GM18499 (cell line): ENCODE results near the gene SLC25A38.

Experiments
- ATAC-seq: cut with Tn5 transposase; IDR thresholded peaks from one replicate; pipeline ENCODE4 v1.9.1; 2021; ENCODE audit warnings: moderate number of reproducible peaks; ENCODE audit not compliant: insufficient read depth, unreplicated experiment

SLC25A38 gene

DNA sequence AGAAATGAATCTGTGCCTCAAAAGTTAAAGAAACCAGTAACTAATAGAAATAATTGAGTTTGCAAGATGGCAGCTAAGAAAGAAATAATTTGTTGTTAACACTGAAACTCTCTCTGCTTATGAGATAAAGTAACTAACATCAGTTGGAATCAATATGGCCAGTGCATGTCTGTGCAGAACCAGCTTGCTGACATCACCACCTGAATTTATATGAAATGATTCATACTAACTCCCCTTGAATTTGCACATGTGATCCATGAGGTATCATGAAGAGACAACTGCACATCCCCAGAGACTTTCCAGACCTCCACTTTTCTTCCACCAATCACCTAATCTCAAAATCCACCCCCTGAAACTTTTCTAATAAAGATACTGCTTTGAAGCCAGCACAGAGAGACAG is 10.3 kb upstream of the SLC25A38 start:
- ATAC-seq, result no peak

- ATAC-seq, result no peak
These were observed 6.1 kb upstream of the SLC25A38 start for GRCh38 chr3:39376959-39377634.

DNA sequence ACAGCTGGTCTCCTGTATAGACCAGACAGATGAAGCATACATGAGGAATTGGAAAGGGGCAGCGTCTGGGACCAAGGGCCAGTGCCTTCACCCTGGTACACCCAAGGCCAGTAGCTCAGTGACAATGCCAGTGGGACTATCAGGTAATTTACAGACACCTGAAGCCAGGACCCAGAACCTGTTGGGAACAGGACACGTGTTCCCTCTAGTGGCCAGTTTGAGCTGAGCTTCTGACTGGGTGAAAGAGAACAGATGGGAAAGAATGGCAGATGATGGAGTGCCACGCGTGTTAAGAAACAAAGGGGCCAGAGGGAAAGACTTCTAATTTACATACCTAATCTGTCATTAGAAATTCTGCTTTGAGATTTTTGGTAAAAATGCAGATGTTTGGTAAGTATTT is 5.1 kb upstream of the SLC25A38 start:
- ATAC-seq, result peak; percentile 57

- no peak for ATAC-seq
These were observed 4.0 kb upstream of the SLC25A38 start for GRCh38 chr3:39378957-39379777.

GRCh38 chr3:39379778-39380155 is 3.4 kb upstream of the SLC25A38 start:
- ATAC-seq, result no peak

DNA sequence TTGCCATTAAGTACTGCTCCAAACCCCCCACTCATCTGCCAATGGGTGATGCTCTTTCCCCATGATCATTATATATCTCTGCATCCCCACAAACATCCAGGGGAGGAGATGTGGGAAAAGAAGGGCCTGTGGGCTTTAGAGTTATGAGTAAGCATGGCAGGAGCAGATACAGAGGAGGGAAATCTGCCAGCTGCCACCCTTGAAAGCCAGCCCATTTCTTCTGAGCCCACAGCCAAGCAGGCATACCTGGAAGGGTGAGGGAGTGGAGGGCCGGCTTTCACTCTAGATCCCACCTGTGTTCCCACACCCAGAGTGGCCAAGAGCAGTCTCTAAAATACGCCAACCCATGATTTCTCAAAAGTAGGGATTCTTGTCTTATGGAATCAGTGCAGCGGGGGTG is 1.7 kb upstream of the SLC25A38 start:
- ATAC-seq, result no peak

DNA sequence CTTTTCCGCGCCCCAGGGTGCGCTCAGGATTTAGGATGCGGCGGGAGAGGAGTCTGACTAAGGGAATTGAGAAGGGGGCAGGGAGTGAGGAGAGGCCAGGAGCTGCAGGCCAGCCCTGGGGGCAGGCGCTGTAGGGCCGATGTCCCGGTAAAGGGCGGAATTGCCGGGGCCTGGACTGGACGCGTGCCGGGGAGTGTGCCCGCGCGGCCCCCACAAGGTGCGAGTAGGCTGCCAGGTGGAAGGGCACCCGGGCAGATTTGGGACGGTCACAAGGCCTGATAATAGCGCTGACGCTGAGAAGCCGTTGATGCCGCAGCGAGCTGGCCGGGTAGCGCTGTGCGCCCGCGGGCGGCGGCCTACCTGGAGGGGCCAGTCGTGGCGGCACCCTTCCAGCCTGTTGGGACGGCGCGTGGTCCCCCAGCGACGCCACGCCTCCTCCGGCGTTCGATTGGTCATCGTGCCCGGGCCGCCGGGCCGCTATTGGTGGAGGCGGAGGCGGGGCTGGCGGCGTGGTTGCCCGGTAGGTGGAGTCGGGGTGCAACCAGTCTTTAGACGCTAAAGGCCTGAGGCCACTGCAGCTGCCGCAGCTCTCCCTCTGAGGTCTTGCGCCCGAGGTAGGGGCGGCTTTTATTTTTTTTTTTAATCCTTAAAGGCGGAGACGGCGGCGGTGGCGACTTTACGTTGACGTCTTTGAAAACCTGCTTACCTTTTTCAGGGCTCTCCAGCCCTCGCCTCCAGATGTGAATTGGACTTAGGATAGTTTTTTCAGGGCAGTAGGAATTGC is 903 bp downstream of the SLC25A38 start:
- ATAC-seq, result peak; percentile 33

- no peak for ATAC-seq
These were observed 1.5 kb downstream of the SLC25A38 start for GRCh38 chr3:39384665-39385000.

DNA sequence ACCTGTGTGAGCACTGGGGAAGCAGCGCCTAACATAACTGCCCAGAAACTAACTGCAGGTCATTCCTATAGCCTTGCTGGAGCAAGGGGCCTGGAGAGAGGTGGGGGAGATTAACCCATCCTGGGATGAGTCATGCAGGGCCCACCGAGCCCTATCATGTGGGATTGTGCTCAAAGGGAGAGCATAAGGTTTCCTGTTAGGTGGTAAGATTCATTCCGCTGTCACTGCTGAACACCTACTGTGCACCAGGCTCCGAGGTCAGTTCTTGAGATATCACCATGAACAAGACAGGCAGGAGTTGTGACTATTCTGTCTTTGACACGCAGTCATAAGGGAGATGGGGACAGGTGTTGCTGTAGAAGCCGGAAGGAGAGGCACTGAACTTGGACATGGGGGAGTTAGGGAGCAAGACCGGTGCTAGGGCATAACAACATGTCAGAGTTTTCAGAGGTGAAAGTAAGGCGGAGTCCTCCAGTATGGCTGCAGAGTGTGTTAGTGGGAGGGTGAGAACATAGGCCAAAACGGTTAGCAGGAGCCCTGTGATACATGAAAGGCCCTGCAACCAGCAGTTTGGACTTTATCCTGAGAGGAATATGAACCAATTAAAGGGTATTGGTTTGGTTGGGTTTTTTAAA is 2.4 kb downstream of the SLC25A38 start:
- ATAC-seq, result no peak

GRCh38 chr3:39386318-39386717 is 3.1 kb downstream of the SLC25A38 start:
- no peak for ATAC-seq

- no peak for ATAC-seq
These were observed 4.3 kb downstream of the SLC25A38 start for GRCh38 chr3:39387411-39387975.

- ATAC-seq, result no peak
These were observed 5.0 kb downstream of the SLC25A38 start for GRCh38 chr3:39388153-39388552.

GRCh38 chr3:39388741-39389248 is 5.6 kb downstream of the SLC25A38 start:
- ATAC-seq, result peak; percentile 75

DNA sequence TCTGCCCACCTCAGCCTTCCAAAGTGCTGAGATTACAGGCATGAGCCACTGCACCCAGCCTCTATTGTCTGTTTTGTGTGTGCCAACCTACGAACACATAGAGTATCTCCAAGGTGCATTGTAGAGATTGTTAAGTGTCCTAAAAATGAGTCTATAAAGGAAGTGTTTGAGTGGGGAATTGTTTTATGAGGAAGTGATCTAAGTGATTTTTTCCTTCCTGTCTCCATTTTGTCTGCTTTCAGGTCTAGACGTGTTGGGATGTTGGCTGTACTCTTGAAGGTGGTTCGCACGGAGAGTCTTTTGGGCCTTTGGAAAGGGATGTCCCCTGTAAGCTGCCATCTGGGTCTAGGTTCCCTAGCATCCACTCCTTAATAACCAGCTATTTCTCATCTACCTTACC is 7.0 kb downstream of the SLC25A38 start:
- no peak for ATAC-seq

DNA sequence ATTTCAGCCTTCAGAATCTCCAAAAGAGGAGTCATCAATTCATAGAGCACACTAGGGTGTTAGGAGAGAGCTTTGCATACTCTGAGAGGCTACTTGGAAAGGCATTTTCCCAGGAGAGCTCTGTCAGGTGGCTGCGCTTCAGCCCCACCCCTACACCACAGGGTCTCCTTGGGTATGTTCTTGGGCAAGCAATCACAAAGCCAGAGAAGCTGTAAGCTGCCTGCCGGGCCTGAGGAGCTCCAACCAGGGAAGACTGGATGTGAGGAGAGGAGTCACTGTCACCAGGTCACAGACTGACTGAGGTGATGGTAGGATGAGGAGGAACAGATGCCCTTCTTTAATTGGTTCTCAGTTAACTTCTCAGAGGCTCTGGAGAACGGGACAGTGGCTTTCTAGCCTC is 13.5 kb downstream of the SLC25A38 start:
- no peak for ATAC-seq

DNA sequence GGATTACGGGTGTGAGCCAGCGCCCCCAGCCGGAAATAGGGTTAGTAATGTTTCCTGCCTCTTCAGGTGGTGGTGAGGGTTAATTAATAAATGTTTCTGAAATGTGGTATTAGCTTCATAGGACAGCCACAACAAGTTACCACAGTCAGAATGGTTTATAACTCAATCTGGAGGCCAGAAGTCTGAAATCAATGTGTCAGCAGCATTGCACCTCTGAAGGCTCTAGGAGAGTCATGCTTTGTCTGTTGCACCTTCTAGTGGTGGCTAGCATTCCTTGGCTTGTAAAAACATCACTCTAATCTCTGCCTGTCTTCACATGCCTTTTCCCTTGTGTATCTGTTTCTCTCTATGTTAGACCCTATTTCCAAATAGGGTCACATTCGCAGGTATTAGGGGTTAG is 15.5 kb downstream of the SLC25A38 start:
- no peak for ATAC-seq

- ATAC-seq, result no peak
These were observed 18.8 kb downstream of the SLC25A38 start for GRCh38 chr3:39401983-39402382.

- no peak for ATAC-seq
These were observed 21.9 kb downstream of the SLC25A38 start for GRCh38 chr3:39404943-39405686.

DNA sequence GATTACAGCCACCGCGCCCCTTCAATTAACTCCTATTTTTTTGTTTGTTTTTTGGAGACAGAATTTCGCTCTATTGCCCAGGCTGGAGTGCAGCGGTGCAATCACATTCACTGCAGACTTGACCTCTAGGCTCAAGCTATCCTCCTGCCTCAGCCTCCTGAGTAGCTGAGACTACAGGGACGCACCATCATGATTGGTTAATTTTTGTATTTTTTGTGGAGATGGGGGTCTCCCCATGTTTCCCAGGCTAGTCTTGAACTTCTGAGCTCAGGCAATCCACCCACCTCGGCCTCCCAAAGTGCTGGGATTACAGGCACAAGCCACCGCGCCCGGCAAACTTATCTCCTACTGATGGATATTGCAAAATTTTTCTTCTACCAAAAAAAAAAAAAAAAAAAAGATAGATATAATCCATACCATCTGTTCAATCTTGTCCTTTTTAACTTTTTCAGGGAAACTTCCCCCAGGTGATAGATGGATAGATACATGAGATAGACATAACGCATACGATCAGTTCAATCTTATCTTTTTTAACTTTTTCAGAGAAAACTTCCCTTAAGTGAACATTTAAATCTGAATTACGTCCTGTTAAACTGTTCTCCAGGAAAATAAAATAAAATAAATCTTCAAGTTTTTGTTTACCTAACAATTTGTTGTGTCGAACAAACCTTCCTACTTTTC is 22.7 kb downstream of the SLC25A38 start:
- no peak for ATAC-seq
